CD14-positive monocyte (primary cell): ENCODE results near the gene ELMO1. TPM values are rescaled to one million over a fixed set of nuclear protein-coding genes. Genes with fewer than 3 reads are reported as not detected.

Source experiments
- DNase-seq, 3 donors: peaks; one replicate each; pipeline ENCODE4 v3.0.0-alpha.2; 2011 to 2022
- H2AFZ ChIP-seq: 2 replicates; pipeline ENCODE4 v1.6.0; 2012; ENCODE audit warnings: mild to moderate bottlenecking, low read depth, low read length, inconsistent platforms; ENCODE audit not compliant: insufficient read depth, poor library complexity, severe bottlenecking
- H3K27ac ChIP-seq, 2 donors: 1 replicate in 1 of 2; 2 replicates in 1 of 2; pipeline ENCODE4 v1.5.1; 2012 to 2013; ENCODE audit warnings: low read length in 2 of 2, control low read depth in 1 of 2, inconsistent platforms in 1 of 2, low read depth in 1 of 2, mild to moderate bottlenecking in 1 of 2
- H3K27me3 ChIP-seq, 2 donors: one replicate each; pipeline versions ENCODE4 v1.6.0 to v1.6.1; 2011 to 2013; ENCODE audit warnings: low read length in 2 of 2; ENCODE audit not compliant: control insufficient read depth in 2 of 2, insufficient read depth in 2 of 2
- H3K36me3 ChIP-seq, 2 donors: replicated peaks in 1 of 2; 1 replicate in 1 of 2; 2 replicates in 1 of 2; pipeline versions ENCODE4 v1.5.1 to v1.6.1; 2012 to 2013; ENCODE audit warnings: low read length in 2 of 2, control low read depth in 1 of 2, inconsistent platforms in 1 of 2, mild to moderate bottlenecking in 1 of 2; ENCODE audit not compliant: insufficient read depth in 2 of 2, control insufficient read depth in 1 of 2
- H3K4me1 ChIP-seq, 2 donors: 1 replicate in 1 of 2; 2 replicates in 1 of 2; pipeline versions ENCODE4 v1.5.1 to v1.6.1; 2012 to 2013; ENCODE audit warnings: low read length in 2 of 2, control low read depth in 1 of 2, inconsistent platforms in 1 of 2, mild to moderate bottlenecking in 1 of 2, moderate library complexity in 1 of 2; ENCODE audit not compliant: insufficient read depth in 2 of 2, control insufficient read depth in 1 of 2
- H3K4me2 ChIP-seq: replicated peaks from 2 replicates; pipeline ENCODE3; 2012; ENCODE audit warnings: low read length, moderate library complexity, mild to moderate bottlenecking; ENCODE audit not compliant: poor library complexity, severe bottlenecking; ENCODE audit errors: extremely low read depth
- H3K4me3 ChIP-seq, 3 experiments: fragments of 200-600 bp in 1 of 3; sonication (generic) in 1 of 3; replicated peaks in 1 of 3; 1 replicate in 2 of 3; 2 replicates in 1 of 3; pipeline ENCODE4 v1.5.1; 2011 to 2013; ENCODE audit warnings: low read length in 3 of 3, mild to moderate bottlenecking in 3 of 3, control low read depth in 2 of 3, low read depth in 2 of 3, inconsistent platforms in 1 of 3, moderate library complexity in 1 of 3
- H3K79me2 ChIP-seq: 2 replicates; pipeline ENCODE4 v1.6.0; 2012; ENCODE audit warnings: mild to moderate bottlenecking, control low read depth, inconsistent platforms, low read length, moderate library complexity; ENCODE audit not compliant: insufficient read depth
- H3K9ac ChIP-seq: 2 replicates; pipeline ENCODE4 v1.6.0; 2017; ENCODE audit warnings: low read length, mild to moderate bottlenecking; ENCODE audit not compliant: insufficient read depth, poor library complexity, severe bottlenecking
- H3K9me3 ChIP-seq, 2 donors: replicated peaks in 1 of 2; 1 replicate in 1 of 2; 2 replicates in 1 of 2; pipeline versions ENCODE4 v1.5.1 to v1.6.1; 2012 to 2013; ENCODE audit warnings: low read length in 2 of 2, control low read depth in 1 of 2; ENCODE audit not compliant: control insufficient read depth in 1 of 2, insufficient read depth in 1 of 2
- H4K20me1 ChIP-seq: 2 replicates; pipeline ENCODE4 v1.6.0; 2012; ENCODE audit warnings: mild to moderate bottlenecking, low read length, control low read depth, moderate library complexity; ENCODE audit not compliant: insufficient read depth
- H3K27ac Mint-ChIP-seq, 7 donors: one replicate each; pipeline ENCODE4 v1.8.0; 2020; ENCODE audit warnings: mild to moderate bottlenecking in 7 of 7, mixed read lengths in 7 of 7, moderate library complexity in 6 of 7, inconsistent platforms in 2 of 7
- H3K27me3 Mint-ChIP-seq, 3 donors: one replicate each; pipeline ENCODE4 v1.8.0; 2021 to 2022; ENCODE audit warnings: low read depth in 3 of 3, mild to moderate bottlenecking in 3 of 3, mixed read lengths in 3 of 3, moderate library complexity in 3 of 3, inconsistent platforms in 1 of 3
- H3K36me3 Mint-ChIP-seq, 2 donors: one replicate each; pipeline ENCODE4 v1.8.0; 2020; ENCODE audit warnings: mixed read lengths in 2 of 2, inconsistent platforms in 1 of 2, mild to moderate bottlenecking in 1 of 2
- H3K4me1 Mint-ChIP-seq: one replicate; pipeline ENCODE4 v1.8.0; 2020; ENCODE audit warnings: mild to moderate bottlenecking, mixed read lengths
- H3K4me3 Mint-ChIP-seq, 2 donors: one replicate each; pipeline ENCODE4 v1.8.0; 2020; ENCODE audit warnings: mild to moderate bottlenecking in 2 of 2, mixed read lengths in 2 of 2, moderate library complexity in 1 of 2
- H3K9me3 Mint-ChIP-seq, 7 donors: one replicate each; pipeline ENCODE4 v1.8.0; 2020 to 2022; ENCODE audit warnings: mixed read lengths in 7 of 7, mild to moderate bottlenecking in 6 of 7, moderate library complexity in 6 of 7, inconsistent platforms in 2 of 7
- CTCF ChIP-seq: fragments of 200-600 bp; IDR thresholded peaks from one replicate; pipeline ENCODE4 v1.8.0; 2022; ENCODE audit warnings: antibody characterized with exemption, mild to moderate bottlenecking
- WGBS: methylation state at CpG from one replicate; pipeline ENCODE4 v1.1.5; 2013; ENCODE audit warnings: missing lambda C conversion rate; ENCODE audit not compliant: insufficient coverage; 5-methylcytosine and 5-hydroxymethylcytosine counted together
- intact Hi-C, 2 donors: fragments of 100-400 bp; cut with micrococcal nuclease; formaldehyde crosslinking; loops; one replicate each; pipeline versions ENCODE4 v1.15.0 to v1.15.1; 2023
- polyA plus RNA-seq, 3 donors: library from polyadenylated mRNA; depleted of rRNA in 1 of 3; unstranded in 2 of 3; stranded (reverse) in 1 of 3; fragments of 300-500 nt in 2 of 3; fragments of >200 nt in 1 of 3; fragmentation: Illumina TruSeq in 2 of 3; gene quantifications; 1 replicate in 2 of 3; 2 replicates in 1 of 3; pipeline ENCODE4 v1.2.3, GENCODE V29; 2012 to 2021

ELMO1 gene
- polyA plus RNA-seq, 3 donors = 46.6 to 50.2 (median 46.7) TPM

- Histone ChIP-seq H3K4me2 (no peak overlapping the region), H3K79me2 (no peaks in the 10 kb centered on the region), H3K9ac (no peak overlapping the region), H3K27me3 (no peaks in the 10 kb centered on the region), H4K20me1 (peaks cover 3% of the 10 kb centered on the region), H3K9me3 (no peaks in the 10 kb centered on the region), H3K36me3 (peaks cover 26 to 99% of the 10 kb centered on the region in 2 donors), H3K4me3 (no peak overlapping the region), H3K4me1 (peaks cover 9% of the 10 kb centered on the region in 2 donors), H3K27ac (no peak overlapping the region), H2AFZ (no peak overlapping the region)
- Mint-ChIP-seq H3K36me3 (peaks cover 57 to 65% of the 10 kb centered on the region in 2 donors), H3K27ac (no peak overlapping the region), H3K9me3 (peaks cover 0 to 2% (median 0%) of the 10 kb centered on the region in 7 donors), H3K27me3 (no peaks in the 10 kb centered on the region), H3K4me3 (no peak overlapping the region), H3K4me1 (peaks cover 14% of the 10 kb centered on the region)
- TF ChIP-seq CTCF = no peak
- no peak for DNase-seq
- intact Hi-C loops = no loop called here
- 94% methylated on average over 5 of the region's 9 CpGs for WGBS
Observed at GRCh38 chr7:36887233-36887632, 561.4 kb downstream of the ELMO1 start.

- intact Hi-C loops = no loop called here
- Histone ChIP-seq H4K20me1 (peaks cover 3% of the 10 kb centered on the region), H3K36me3 (peaks cover 24 to 97% of the 10 kb centered on the region in 2 donors), H3K9ac (no peak overlapping the region), H3K4me1 (peaks cover 9% of the 10 kb centered on the region in 2 donors), H3K79me2 (no peaks in the 10 kb centered on the region), H3K27ac (no peak overlapping the region), H3K4me3 (no peak overlapping the region), H2AFZ (no peak overlapping the region), H3K9me3 (no peaks in the 10 kb centered on the region), H3K4me2 (no peak overlapping the region), H3K27me3 (no peaks in the 10 kb centered on the region)
- Mint-ChIP-seq H3K27me3 (no peaks in the 10 kb centered on the region), H3K27ac (peak overlapping the region in 1 of 7 donors; percentile 8), H3K36me3 (peaks cover 52 to 65% of the 10 kb centered on the region in 2 donors), H3K9me3 (peaks cover 0 to 2% (median 0%) of the 10 kb centered on the region in 7 donors), H3K4me3 (no peak overlapping the region), H3K4me1 (peaks cover 14% of the 10 kb centered on the region)
- no peak for TF ChIP-seq CTCF
- WGBS = no CpG with 5 or more reads among the region's 5 CpGs
- DNase-seq = no peak
Observed at GRCh38 chr7:36884910-36885309, 563.8 kb downstream of the ELMO1 start.
